VCaP (cell line): ENCODE results near the gene IGSF22.

ENCODE experiments used
- H3K27ac ChIP-seq: fragments of 450-650 bp; 2 replicates; pipeline ENCODE4 v1.5.1; 2017
- TF ChIP-seq, protein P1 (sequence below): fragments of 450-650 bp; conservative IDR thresholded peaks from 2 replicates; pipeline ENCODE4 v1.5.1; 2017; ENCODE audit warnings: mild to moderate bottlenecking, moderate library complexity

Gene IGSF22

DNA sequence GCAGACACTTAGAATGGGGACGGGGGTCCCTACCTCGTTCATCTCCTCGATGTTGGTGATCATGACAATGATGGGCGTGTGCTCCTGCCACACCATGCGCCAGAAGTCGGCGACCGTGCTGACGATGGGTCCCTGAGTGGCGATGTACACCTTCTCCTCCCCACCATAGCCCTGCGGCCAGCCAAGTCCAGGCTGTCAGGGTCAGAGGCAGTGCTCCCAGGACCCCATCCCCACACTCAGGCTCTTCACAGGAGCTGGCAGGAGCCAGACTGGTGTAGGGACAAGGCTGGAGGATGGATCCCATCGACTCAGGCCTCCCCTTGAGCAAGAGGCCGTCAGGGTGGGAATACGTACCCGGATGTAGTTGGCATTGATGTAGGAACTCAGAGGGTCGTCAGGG is 7.2 kb upstream of the IGSF22 start:
- H3K27ac ChIP-seq: no peak overlapping the region
- TF ChIP-seq, protein P1, sequence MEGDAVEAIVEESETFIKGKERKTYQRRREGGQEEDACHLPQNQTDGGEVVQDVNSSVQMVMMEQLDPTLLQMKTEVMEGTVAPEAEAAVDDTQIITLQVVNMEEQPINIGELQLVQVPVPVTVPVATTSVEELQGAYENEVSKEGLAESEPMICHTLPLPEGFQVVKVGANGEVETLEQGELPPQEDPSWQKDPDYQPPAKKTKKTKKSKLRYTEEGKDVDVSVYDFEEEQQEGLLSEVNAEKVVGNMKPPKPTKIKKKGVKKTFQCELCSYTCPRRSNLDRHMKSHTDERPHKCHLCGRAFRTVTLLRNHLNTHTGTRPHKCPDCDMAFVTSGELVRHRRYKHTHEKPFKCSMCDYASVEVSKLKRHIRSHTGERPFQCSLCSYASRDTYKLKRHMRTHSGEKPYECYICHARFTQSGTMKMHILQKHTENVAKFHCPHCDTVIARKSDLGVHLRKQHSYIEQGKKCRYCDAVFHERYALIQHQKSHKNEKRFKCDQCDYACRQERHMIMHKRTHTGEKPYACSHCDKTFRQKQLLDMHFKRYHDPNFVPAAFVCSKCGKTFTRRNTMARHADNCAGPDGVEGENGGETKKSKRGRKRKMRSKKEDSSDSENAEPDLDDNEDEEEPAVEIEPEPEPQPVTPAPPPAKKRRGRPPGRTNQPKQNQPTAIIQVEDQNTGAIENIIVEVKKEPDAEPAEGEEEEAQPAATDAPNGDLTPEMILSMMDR: no peak

DNA sequence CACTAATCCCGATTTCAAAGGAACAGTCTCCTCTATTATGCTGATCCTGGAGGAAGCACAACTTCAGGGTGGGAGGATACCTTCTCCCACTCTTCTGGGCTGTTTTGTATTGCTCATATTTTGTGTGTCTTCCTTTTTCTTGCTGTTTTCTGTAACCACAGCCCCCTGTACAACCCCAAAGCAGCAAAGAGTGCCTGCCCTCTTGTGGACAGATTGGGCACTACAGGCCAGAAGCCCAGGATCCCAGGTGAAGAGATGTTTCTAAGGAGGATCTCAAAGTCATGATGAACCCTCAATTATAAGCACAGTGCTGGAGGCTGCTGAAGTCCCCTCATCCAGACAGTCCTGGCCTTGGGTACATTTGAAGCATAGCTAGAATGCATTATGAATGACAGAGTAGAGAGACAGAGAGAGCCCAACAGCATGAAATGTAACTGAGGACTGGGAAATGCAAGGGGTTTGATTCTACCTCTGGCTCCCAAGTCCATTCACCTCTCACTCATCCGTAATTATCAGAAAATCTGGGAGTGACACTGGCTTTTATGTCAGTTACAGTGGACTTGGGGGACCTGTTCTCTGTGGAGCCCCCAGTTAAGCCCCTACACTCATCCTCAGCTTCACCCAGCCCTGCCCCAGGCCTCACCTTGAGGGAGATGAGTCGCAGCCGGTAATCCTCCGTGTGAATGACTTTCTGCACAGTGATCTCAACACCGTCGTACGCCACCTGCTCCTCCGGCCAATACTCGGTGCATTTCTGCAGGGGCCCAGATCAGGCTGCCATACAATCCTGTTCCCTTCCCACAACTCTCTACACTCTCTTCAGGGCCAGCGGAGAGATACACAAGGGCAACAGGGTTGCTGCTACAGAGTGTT is 6.2 kb upstream of the IGSF22 start:
- H3K27ac ChIP-seq: no peak overlapping the region
- TF ChIP-seq, protein P1: peak; percentile 97

DNA sequence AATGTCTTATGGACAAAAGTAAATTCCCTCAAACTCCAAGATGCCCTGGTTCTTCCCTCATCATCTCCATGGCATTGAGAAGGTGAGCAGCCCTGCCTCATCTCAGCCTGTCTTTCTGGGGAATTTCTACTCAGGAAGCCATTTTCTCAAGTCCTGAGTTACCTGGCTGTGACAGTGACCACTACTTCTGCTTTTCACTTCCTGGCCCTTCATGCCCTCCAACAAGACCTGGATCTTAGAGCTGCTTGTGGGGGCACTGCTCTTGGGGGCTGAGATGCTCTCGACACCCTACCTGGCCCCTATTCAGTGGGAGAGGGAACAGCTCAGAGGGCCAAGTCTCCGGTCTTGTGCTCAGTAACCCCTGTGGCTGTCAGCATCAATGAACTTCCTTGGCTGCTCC is 5.5 kb upstream of the IGSF22 start:
- H3K27ac ChIP-seq: no peak overlapping the region
- TF ChIP-seq, protein P1: no peak

DNA sequence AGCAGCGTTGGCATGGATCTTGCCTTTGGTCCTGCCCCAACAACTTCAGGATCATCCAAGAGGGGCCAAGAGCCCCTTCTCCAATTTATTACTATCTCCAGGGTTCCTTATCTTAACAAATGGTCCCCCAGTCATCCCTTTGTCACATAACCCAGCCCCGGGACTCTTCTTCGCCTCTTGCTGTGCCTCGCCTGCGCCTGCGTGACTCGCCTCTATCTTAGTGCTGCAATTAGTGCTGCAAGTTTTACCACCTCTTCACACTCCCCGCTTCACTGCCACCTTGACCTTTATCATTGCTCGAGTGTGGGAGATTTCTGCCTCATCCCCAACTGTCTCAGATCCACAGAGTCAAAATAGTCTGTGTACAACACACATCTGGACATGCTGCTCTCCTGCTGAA is 4.0 kb upstream of the IGSF22 start:
- TF ChIP-seq, protein P1: no peak
- H3K27ac ChIP-seq: no peak overlapping the region

DNA sequence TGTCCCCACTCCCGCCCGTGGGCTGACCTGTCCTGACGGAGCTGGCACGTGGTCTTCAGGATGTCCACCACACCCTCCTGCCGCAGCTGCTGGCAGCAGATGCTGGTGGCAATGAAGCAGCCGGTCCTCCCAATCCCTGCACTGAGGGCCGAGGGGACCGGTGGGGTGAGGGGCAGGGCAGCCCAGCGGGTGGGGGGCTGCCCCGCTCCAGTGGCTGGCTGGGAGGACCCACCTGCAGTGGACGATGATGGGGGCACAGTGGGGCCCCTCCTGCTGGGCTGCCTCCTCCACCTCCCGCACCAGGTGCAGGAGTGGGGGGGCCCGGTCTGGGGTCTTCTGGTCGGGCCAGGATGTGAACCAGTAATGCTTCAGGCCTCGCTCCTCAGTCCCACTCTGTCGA is 3.4 kb upstream of the IGSF22 start:
- no peak overlapping the region for H3K27ac ChIP-seq
- TF ChIP-seq, protein P1: no peak

DNA sequence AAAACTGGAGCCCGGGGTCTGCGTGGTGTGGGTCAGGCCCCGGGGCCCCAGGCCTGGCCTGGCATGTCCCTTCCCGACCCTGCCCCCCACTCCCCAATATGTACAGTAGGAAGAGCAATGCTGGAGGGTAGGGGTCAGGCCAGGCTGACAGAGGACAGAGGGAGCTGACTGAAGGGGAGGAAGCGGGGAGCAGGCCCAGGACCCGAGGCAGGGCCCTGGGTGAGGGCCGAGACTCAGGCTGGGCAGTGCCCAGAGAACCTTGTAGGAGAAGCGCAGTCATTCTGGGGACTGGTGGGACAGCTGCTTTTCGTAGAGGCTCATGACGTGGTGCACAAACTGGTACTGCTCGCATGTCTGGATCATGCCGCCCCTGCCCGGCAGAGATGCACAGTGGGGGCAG is 2.7 kb upstream of the IGSF22 start:
- H3K27ac ChIP-seq: no peak overlapping the region
- TF ChIP-seq, protein P1: no peak

DNA sequence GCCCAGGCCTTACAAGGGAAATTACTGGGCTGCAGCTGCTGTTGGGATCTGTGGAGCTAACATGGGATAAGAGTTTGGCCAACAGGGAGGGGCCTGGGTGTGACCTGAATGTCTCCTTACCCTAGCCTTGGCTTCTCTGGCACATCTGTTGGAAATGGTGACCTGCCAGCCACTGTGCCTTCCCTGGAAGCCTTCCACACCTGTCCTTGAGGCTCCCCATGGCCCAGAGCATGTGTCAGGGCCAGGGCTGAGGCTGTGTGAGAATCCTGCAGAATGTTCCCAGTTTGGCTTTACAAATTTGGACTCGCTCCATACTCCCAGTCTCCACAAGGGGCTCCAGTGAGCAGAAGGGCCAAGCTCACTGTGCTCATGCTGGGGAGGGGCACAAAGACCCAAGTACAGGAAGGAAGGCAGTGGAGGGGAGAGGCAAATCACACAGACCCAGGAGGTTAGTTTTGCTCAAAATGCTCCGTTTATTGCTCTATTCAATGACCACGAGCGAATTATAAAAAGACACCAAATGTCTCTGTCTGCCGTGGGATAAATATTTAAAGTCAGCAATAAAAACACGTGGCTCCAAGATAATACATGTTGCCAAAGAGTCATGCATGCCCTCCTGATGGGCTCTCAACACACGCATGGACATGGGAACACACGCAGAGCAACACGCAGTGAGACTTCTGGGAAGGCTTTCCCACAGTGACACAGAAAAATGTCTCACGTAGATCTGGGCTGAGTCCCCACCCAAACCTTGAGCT is 1.7 kb upstream of the IGSF22 start:
- H3K27ac ChIP-seq: no peak overlapping the region
- TF ChIP-seq, protein P1: peak; percentile 82
